PFSK-1 (cell line): ENCODE results near the gene ERBB3.

ENCODE experiments used
- FOXP2 ChIP-seq: optimal IDR thresholded peaks from 2 replicates; pipeline ENCODE3; 2011; ENCODE audit warnings: borderline replicate concordance, control low read depth, inconsistent platforms; ENCODE audit not compliant: insufficient read depth; ENCODE audit errors: extremely low read length, extremely low read depth
- POLR2AphosphoS5 ChIP-seq: IDR thresholded peaks from 2 replicates; pipeline ENCODE4 v1.6.1; 2012; ENCODE audit warnings: low read depth, mild to moderate bottlenecking, control low read depth, low read length, moderate library complexity
- SIN3A ChIP-seq: IDR thresholded peaks from 2 replicates; pipeline ENCODE4 v1.6.1; 2012; ENCODE audit warnings: mild to moderate bottlenecking, low read length, moderate library complexity, borderline replicate concordance; ENCODE audit not compliant: insufficient read depth
- TAF1 ChIP-seq: IDR thresholded peaks from 2 replicates; pipeline ENCODE4 v1.6.1; 2012; ENCODE audit warnings: low read length, control low read depth, borderline replicate concordance; ENCODE audit not compliant: insufficient read depth
- TF ChIP-seq, protein P1 (sequence below), 2 experiments: IDR thresholded peaks; 2 replicates each; pipeline versions ENCODE4 v1.6.1 to v1.8.0; 2011 to 2012; ENCODE audit warnings: low read depth in 2 of 2, low read length in 2 of 2, control low read depth in 1 of 2, inconsistent platforms in 1 of 2, mild to moderate bottlenecking in 1 of 2, moderate library complexity in 1 of 2; ENCODE audit not compliant: insufficient read depth in 1 of 2

DNA sequence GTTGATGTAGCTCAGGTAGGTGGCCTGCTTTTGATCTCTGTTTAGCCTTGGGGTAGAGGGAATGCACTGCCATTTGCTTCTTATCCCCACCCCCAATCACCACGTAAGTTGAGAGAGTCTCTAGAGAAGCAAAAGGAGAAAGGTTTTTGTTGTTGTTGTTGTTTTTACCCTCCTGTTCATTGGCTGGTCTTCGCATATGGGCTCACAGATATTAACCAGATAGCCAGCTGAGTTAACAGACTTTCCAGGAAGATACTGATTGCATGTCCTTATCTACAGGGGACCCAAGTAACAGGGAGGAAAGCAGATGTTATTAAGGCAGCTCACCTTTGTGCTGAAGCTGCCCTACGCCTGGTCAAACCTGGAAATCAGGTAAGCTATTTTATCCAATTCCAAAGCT, 27.3 kb downstream of the ERBB3 start:
- TF ChIP-seq POLR2AphosphoS5, result no peak
- TF ChIP-seq TAF1, result no peak
- TF ChIP-seq FOXP2, result no peak
- TF ChIP-seq, protein P1, sequence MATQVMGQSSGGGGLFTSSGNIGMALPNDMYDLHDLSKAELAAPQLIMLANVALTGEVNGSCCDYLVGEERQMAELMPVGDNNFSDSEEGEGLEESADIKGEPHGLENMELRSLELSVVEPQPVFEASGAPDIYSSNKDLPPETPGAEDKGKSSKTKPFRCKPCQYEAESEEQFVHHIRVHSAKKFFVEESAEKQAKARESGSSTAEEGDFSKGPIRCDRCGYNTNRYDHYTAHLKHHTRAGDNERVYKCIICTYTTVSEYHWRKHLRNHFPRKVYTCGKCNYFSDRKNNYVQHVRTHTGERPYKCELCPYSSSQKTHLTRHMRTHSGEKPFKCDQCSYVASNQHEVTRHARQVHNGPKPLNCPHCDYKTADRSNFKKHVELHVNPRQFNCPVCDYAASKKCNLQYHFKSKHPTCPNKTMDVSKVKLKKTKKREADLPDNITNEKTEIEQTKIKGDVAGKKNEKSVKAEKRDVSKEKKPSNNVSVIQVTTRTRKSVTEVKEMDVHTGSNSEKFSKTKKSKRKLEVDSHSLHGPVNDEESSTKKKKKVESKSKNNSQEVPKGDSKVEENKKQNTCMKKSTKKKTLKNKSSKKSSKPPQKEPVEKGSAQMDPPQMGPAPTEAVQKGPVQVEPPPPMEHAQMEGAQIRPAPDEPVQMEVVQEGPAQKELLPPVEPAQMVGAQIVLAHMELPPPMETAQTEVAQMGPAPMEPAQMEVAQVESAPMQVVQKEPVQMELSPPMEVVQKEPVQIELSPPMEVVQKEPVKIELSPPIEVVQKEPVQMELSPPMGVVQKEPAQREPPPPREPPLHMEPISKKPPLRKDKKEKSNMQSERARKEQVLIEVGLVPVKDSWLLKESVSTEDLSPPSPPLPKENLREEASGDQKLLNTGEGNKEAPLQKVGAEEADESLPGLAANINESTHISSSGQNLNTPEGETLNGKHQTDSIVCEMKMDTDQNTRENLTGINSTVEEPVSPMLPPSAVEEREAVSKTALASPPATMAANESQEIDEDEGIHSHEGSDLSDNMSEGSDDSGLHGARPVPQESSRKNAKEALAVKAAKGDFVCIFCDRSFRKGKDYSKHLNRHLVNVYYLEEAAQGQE (IDR thresholded peaks at IDR 0.05; ENCODE audit: insufficient read depth in 1 of 2, low read depth in 2 of 2, low read length in 2 of 2), result no peak
- no peak for TF ChIP-seq SIN3A
